ENCODE measurements around the gene EBF3.

GRCh38 chr10:129849452-129849750 is 114.7 kb downstream of the EBF3 start:
- TF ChIP-seq CTCF (conservative IDR thresholded peaks at IDR 0.05 in 1 of 2, IDR thresholded peaks at IDR 0.05 in 1 of 2; ENCODE audit: extremely low read depth in 1 of 2, insufficient read depth in 1 of 2, low read depth in 1 of 2, low read length in 2 of 2) (no peak), EZH2 (IDR thresholded peaks at IDR 0.05; ENCODE audit: borderline replicate concordance, low read length) (no peak)

Measured in mammary epithelial cell (primary cell).